DND-41 (cell line): ENCODE data around the gene TRIM54.

Experiments
- EZH2 ChIP-seq: IDR thresholded peaks from 3 replicates; pipeline ENCODE4 v1.6.1; 2012; ENCODE audit warnings: borderline replicate concordance, low read depth, mild to moderate bottlenecking, moderate library complexity, low read length, inconsistent platforms; ENCODE audit not compliant: severe bottlenecking
- TF ChIP-seq, protein P1 (sequence below): IDR thresholded peaks from 2 replicates; pipeline ENCODE4 v1.5.1; 2012; ENCODE audit warnings: borderline replicate concordance, low read length, moderate library complexity, mild to moderate bottlenecking; ENCODE audit not compliant: poor library complexity, severe bottlenecking; ENCODE audit errors: extremely low read depth

DNA sequence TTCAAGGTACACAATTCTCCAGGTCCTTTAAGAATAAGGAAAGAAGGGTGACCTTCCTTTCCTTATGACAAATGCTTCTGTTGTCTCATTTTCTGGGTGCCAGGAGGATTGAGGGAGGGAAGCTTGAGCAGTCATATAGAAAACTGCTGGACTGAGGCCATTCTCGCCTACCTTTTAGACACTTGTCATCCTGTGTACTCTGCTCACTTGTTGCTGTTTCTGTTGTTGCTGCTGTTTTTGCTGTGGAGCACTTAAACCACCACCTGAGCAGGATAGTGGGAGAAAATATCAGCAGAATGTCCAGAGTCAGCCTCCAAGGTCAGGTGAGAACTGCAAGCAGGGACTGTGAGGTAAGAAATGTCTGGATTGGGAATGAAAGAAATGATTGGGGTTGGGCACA, 4.2 kb upstream of the TRIM54 start:
- no peak for TF ChIP-seq EZH2
- TF ChIP-seq, protein P1, sequence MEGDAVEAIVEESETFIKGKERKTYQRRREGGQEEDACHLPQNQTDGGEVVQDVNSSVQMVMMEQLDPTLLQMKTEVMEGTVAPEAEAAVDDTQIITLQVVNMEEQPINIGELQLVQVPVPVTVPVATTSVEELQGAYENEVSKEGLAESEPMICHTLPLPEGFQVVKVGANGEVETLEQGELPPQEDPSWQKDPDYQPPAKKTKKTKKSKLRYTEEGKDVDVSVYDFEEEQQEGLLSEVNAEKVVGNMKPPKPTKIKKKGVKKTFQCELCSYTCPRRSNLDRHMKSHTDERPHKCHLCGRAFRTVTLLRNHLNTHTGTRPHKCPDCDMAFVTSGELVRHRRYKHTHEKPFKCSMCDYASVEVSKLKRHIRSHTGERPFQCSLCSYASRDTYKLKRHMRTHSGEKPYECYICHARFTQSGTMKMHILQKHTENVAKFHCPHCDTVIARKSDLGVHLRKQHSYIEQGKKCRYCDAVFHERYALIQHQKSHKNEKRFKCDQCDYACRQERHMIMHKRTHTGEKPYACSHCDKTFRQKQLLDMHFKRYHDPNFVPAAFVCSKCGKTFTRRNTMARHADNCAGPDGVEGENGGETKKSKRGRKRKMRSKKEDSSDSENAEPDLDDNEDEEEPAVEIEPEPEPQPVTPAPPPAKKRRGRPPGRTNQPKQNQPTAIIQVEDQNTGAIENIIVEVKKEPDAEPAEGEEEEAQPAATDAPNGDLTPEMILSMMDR, result no peak
